Activated T-helper 1 cell treated with anti-CD3 and anti-CD28 coated beads, Interleukin-12 subunit alpha, Interleukin-12 subunit beta, Interleukin-2, Interleukin-4 antibody, amounts not matched to agents 30 ng/mL and 10 ng/mL and 1 ng/mL, durations not matched to agents 14 hours and 24 hours and 36 hours (primary cell): Measurements from ENCODE around the gene TRAPPC14. TPM values are rescaled to one million over a fixed set of nuclear protein-coding genes. Genes with fewer than 3 reads are reported as not detected.

Source experiments
- DNase-seq: peaks from one replicate; pipeline ENCODE4 v3.0.0; 2021; ENCODE audit warnings: low spot score
- H3K27ac Mint-ChIP-seq: one replicate; pipeline ENCODE4 v1.8.0; 2021; ENCODE audit warnings: mild to moderate bottlenecking, mixed read lengths
- H3K27me3 Mint-ChIP-seq: one replicate; pipeline ENCODE4 v1.8.0; 2022; ENCODE audit warnings: mild to moderate bottlenecking, moderate library complexity, mixed read lengths; ENCODE audit not compliant: insufficient read depth
- H3K36me3 Mint-ChIP-seq: one replicate; pipeline ENCODE4 v1.8.0; 2021; ENCODE audit warnings: low read depth, mixed read lengths
- H3K4me1 Mint-ChIP-seq: one replicate; pipeline ENCODE4 v1.8.0; 2021; ENCODE audit warnings: low read depth, mixed read lengths
- H3K4me3 Mint-ChIP-seq: one replicate; pipeline ENCODE4 v1.8.0; 2021; ENCODE audit warnings: mild to moderate bottlenecking, moderate library complexity, mixed read lengths
- H3K9me3 Mint-ChIP-seq: one replicate; pipeline ENCODE4 v1.8.0; 2021; ENCODE audit warnings: mixed read lengths
- intact Hi-C: fragments of 100-400 bp; cut with micrococcal nuclease; formaldehyde crosslinking; loops from one replicate; pipeline ENCODE4 v1.15.1; 2024
- total RNA-seq: library from RNA; stranded (reverse); gene quantifications from 2 replicates; pipeline ENCODE4 v1.2.3, GENCODE V29; 2022

The TRAPPC14 gene
- total RNA-seq, 1 donor from 2014 or later = 43.9 TPM

DNA sequence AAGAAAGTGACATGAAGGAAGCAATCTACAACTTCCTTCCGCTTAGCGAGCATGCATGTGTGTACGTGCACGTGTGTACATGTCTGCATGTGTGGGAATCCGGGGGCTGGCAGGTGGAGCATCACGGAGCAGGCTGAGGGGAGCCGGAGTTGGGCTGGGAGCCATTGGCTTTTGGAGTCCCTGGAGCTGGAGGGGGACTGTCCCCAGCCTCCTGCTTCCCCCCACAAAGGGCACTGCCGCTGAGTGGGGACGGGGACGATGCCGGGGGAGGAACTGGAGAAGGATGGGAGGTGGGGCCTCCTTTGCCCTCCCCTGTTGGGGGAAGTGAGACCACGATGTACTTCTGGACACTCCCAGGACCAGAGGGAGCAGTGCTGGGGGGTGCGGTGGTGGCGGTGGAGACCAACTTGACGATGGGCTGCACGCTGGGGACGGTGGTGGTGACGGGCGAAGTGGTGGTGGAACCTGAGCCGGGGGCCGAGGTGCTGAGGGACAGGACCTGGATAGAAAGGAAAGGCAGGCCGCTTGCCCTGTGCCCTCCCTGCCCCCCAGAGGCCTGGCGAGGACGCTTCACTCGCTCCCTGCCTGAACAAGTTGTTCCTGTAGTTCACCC lies 51.3 kb downstream of the TRAPPC14 start:
- Mint-ChIP-seq H3K36me3 (peaks cover 30% of the 10 kb centered on the region), H3K4me1 (peaks cover 9% of the 10 kb centered on the region), H3K4me3 (no peak overlapping the region), H3K27me3 (no peaks in the 10 kb centered on the region), H3K9me3 (no peaks in the 10 kb centered on the region), H3K27ac (no peak overlapping the region)
- intact Hi-C loops = no loop called here
- DNase-seq = no peak

DNA sequence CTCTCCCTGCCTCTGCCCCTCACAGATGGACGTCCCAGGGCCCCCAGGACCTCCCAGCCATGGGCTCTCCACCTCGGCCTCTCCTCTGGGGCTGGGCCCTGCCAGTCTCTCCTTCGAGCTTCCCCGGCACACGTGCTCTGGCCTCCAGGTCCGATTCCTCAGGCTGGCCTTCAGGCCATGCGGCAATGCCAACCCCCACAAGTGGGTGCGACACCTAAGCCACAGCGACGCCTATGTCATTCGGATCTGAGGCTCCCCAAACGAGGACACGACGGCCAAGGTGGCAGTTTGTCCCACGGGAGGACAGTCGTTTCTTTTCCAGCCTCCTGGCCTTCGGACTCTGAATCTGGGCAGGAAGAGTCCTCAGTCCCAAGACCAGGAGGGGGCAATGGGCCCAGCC lies 51.9 kb downstream of the TRAPPC14 start:
- Mint-ChIP-seq H3K27ac (no peak overlapping the region), H3K36me3 (peaks cover 28% of the 10 kb centered on the region)
- intact Hi-C loops = no loop called here

DNA sequence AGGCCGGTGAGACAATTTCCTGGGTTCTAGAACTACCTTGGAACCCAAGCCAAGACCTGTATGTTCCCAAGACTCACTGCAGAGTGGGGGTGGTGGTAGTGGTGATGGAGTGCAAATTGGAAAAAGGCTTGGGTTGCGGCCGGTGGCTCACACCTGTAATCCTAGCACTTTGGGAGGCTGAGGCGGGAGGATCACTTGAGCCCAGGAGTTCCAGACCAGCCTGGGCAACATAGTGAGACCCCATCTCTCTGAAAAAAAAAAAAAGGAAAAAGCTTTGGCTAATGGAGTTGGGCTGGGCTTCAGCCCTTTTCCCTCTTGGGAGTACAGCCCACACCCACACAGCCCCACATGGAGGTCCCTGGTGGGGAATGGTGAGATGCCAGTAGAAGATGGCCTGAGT lies 53.0 kb downstream of the TRAPPC14 start:
- Mint-ChIP-seq H3K27me3 (no peaks in the 10 kb centered on the region), H3K4me1 (peaks cover 9% of the 10 kb centered on the region), H3K4me3 (no peak overlapping the region), H3K27ac (no peak overlapping the region), H3K9me3 (no peaks in the 10 kb centered on the region), H3K36me3 (peaks cover 23% of the 10 kb centered on the region)
- DNase-seq = no peak
- intact Hi-C loops = no loop called here

More for the DNA sequence above, 51.9 kb downstream of the TRAPPC14 start:
- Mint-ChIP-seq H3K4me3 (no peak overlapping the region), H3K9me3 (no peaks in the 10 kb centered on the region), H3K27me3 (no peaks in the 10 kb centered on the region), H3K4me1 (peaks cover 9% of the 10 kb centered on the region)
- no peak for DNase-seq

Other genes starting within 250 kb of the TRAPPC14 start
- 22.1 and 24.1 TPM in 2 replicates for gene TRIM4, start 239.2 kb downstream of the TRAPPC14 start, total RNA-seq
- 0.18 and 0.24 TPM in 2 replicates for gene GJC3, start 229.1 kb downstream of the TRAPPC14 start, total RNA-seq
- not detected in 2 replicates for gene AZGP1, start 182.7 kb downstream of the TRAPPC14 start, total RNA-seq
- 62.5 and 63.1 TPM in 2 replicates for gene ZKSCAN1, start 143.1 kb downstream of the TRAPPC14 start, total RNA-seq
- gene ZSCAN21, start 108.9 kb downstream of the TRAPPC14 start, total RNA-seq = 6.8 and 9.8 TPM in 2 replicates
- 24.6 and 26.1 TPM in 2 replicates for gene ZNF3, start 77.0 kb downstream of the TRAPPC14 start, total RNA-seq
- 101 and 115 TPM in 2 replicates for gene COPS6, start 69.8 kb downstream of the TRAPPC14 start, total RNA-seq
- gene MCM7, start 57.3 kb downstream of the TRAPPC14 start, total RNA-seq = 447 and 452 TPM in 2 replicates
- 12.3 and 15.9 TPM in 2 replicates for gene AP4M1, start 57.1 kb downstream of the TRAPPC14 start, total RNA-seq
- 72.9 and 79.2 TPM in 2 replicates for gene TAF6, start 39.4 kb downstream of the TRAPPC14 start, total RNA-seq
- 19.6 and 21.7 TPM in 2 replicates for gene CNPY4, start 39.1 kb downstream of the TRAPPC14 start, total RNA-seq
- 4.1 and 5.5 TPM in 2 replicates for gene MBLAC1, start 31.8 kb downstream of the TRAPPC14 start, total RNA-seq
- 119 and 133 TPM in 2 replicates for gene LAMTOR4, start 9.8 kb downstream of the TRAPPC14 start, total RNA-seq
- gene GAL3ST4, start 9.9 kb upstream of the TRAPPC14 start, total RNA-seq = 1.3 and 1.5 TPM in 2 replicates
- 3.9 and 4.8 TPM in 2 replicates for gene GPC2, start 18.7 kb upstream of the TRAPPC14 start, total RNA-seq
- 25.0 and 30.6 TPM in 2 replicates for gene STAG3, start 19.2 kb upstream of the TRAPPC14 start, total RNA-seq
- 30.5 and 31.2 TPM in 2 replicates for gene PVRIG, start 61.2 kb upstream of the TRAPPC14 start, total RNA-seq
- not detected in 2 replicates for gene SPDYE3, start 149.0 kb upstream of the TRAPPC14 start, total RNA-seq
- 82.6 and 83.9 TPM in 2 replicates for gene PILRB, start 199.4 kb upstream of the TRAPPC14 start, total RNA-seq
- 9.6 and 9.9 TPM in 2 replicates for gene PILRA, start 214.8 kb upstream of the TRAPPC14 start, total RNA-seq